HEK293 (cell line): ENCODE data around the gene KIF3B.
A peak's percentile ranks its signal among the peaks of the same experiment; 100 is the strongest.

Source experiments
- GLIS2 ChIP-seq: fragments of 450-650 bp; formaldehyde crosslinking; IDR thresholded peaks from 2 replicates; pipeline ENCODE4 v1.5.1; 2016; ENCODE audit warnings: missing biosample characterization, missing genetic modification characterization
- KLF7 ChIP-seq: fragments of 450-650 bp; formaldehyde crosslinking; IDR thresholded peaks from 2 replicates; pipeline ENCODE4 v1.5.1; 2016; ENCODE audit warnings: missing biosample characterization, missing genetic modification characterization, borderline replicate concordance
- SCRT1 ChIP-seq: fragments of 450-650 bp; formaldehyde crosslinking; IDR thresholded peaks from 2 replicates; pipeline ENCODE4 v1.5.1; 2016; ENCODE audit warnings: missing biosample characterization, missing genetic modification characterization, borderline replicate concordance
- SETDB1 ChIP-seq: IDR thresholded peaks from one replicate; pipeline ENCODE4 v1.6.1; 2017; ENCODE audit warnings: mild to moderate bottlenecking, low read length, moderate library complexity, mixed read lengths; ENCODE audit not compliant: insufficient read length
- TSHZ1 ChIP-seq: fragments of 450-650 bp; formaldehyde crosslinking; IDR thresholded peaks from 2 replicates; pipeline ENCODE4 v1.5.1; 2016; ENCODE audit warnings: missing biosample characterization, missing genetic modification characterization, borderline replicate concordance
- YY2 ChIP-seq: fragments of 450-650 bp; formaldehyde crosslinking; IDR thresholded peaks from 2 replicates; pipeline ENCODE4 v1.5.1; 2016; ENCODE audit warnings: missing biosample characterization, missing genetic modification characterization
- ZBTB1 ChIP-seq: fragments of 450-650 bp; formaldehyde crosslinking; IDR thresholded peaks from 2 replicates; pipeline ENCODE4 v1.5.1; 2016; ENCODE audit warnings: missing biosample characterization, missing genetic modification characterization
- ZBTB44 ChIP-seq: fragments of 450-650 bp; IDR thresholded peaks from 2 replicates; pipeline ENCODE4 v1.5.1; 2018; ENCODE audit warnings: missing biosample characterization, mild to moderate bottlenecking, missing genetic modification characterization
- ZBTB6 ChIP-seq: fragments of 450-650 bp; formaldehyde crosslinking; IDR thresholded peaks from 2 replicates; pipeline ENCODE4 v1.5.1; 2017; ENCODE audit warnings: missing biosample characterization, missing genetic modification characterization
- ZNF24 ChIP-seq: fragments of 450-650 bp; formaldehyde crosslinking; IDR thresholded peaks from 2 replicates; pipeline ENCODE4 v1.5.1; 2016; ENCODE audit warnings: missing biosample characterization, missing genetic modification characterization
- ZNF311 ChIP-seq: fragments of 450-650 bp; formaldehyde crosslinking; IDR thresholded peaks from 2 replicates; pipeline ENCODE4 v1.5.1; 2017; ENCODE audit warnings: missing biosample characterization, missing genetic modification characterization, borderline replicate concordance
- ZNF426 ChIP-seq: fragments of 450-650 bp; formaldehyde crosslinking; IDR thresholded peaks from 2 replicates; pipeline ENCODE4 v1.5.1; 2017; ENCODE audit warnings: missing biosample characterization, missing genetic modification characterization, mild to moderate bottlenecking, inconsistent platforms, moderate library complexity
- ZNF529 ChIP-seq: fragments of 450-650 bp; formaldehyde crosslinking; IDR thresholded peaks from 2 replicates; pipeline ENCODE4 v1.5.1; 2017; ENCODE audit warnings: missing genetic modification characterization, missing biosample characterization; ENCODE audit not compliant: insufficient replicate concordance
- ZNF555 ChIP-seq: fragments of 450-650 bp; formaldehyde crosslinking; conservative IDR thresholded peaks from 2 replicates; pipeline ENCODE4 v1.5.1; 2017; ENCODE audit warnings: missing biosample characterization, mild to moderate bottlenecking, missing genetic modification characterization, inconsistent platforms
- ZNF600 ChIP-seq: fragments of 450-650 bp; formaldehyde crosslinking; IDR thresholded peaks from 2 replicates; pipeline ENCODE4 v1.5.1; 2016; ENCODE audit warnings: missing biosample characterization, missing genetic modification characterization
- ZNF610 ChIP-seq: fragments of 450-650 bp; formaldehyde crosslinking; IDR thresholded peaks from 2 replicates; pipeline ENCODE4 v1.5.1; 2016; ENCODE audit warnings: missing biosample characterization, missing genetic modification characterization, borderline replicate concordance
- ZNF639 ChIP-seq: fragments of 450-650 bp; formaldehyde crosslinking; IDR thresholded peaks from 2 replicates; pipeline ENCODE4 v1.5.1; 2016; ENCODE audit warnings: missing biosample characterization, missing genetic modification characterization
- ZNF658 ChIP-seq: fragments of 450-650 bp; formaldehyde crosslinking; IDR thresholded peaks from 2 replicates; pipeline ENCODE4; 2016; ENCODE audit warnings: missing biosample characterization, missing genetic modification characterization
- ZNF664 ChIP-seq: fragments of 450-650 bp; formaldehyde crosslinking; IDR thresholded peaks from 2 replicates; pipeline ENCODE4 v1.5.1; 2016; ENCODE audit warnings: missing biosample characterization, missing genetic modification characterization
- ZNF670 ChIP-seq: fragments of 450-650 bp; formaldehyde crosslinking; IDR thresholded peaks from 2 replicates; pipeline ENCODE4 v1.5.1; 2016; ENCODE audit warnings: missing biosample characterization, missing genetic modification characterization, low read depth
- ZXDB ChIP-seq: fragments of 450-650 bp; formaldehyde crosslinking; IDR thresholded peaks from 2 replicates; pipeline ENCODE4 v1.5.1; 2016; ENCODE audit warnings: missing biosample characterization, missing genetic modification characterization
- TF ChIP-seq, protein P1 (sequence below): fragments of 450-650 bp; formaldehyde crosslinking; IDR thresholded peaks from 2 replicates; pipeline ENCODE4 v1.5.0; 2017; ENCODE audit warnings: missing biosample characterization, missing genetic modification characterization, borderline replicate concordance

The KIF3B gene

GRCh38 chr20:32277361-32278198, at the start of gene KIF3B (continued):
- TF ChIP-seq ZNF664 (tag by site-specific recombination) (no peak), ZNF670 (no peak), ZNF600 (tag by site-specific recombination) (no peak), ZBTB1 (tag by site-specific recombination) (no peak), TSHZ1 (tag by site-specific recombination) (no peak; the same call in 1 of the 2 replicates), ZNF610 (tag by site-specific recombination) (0 out of 2 replicates have a peak, but pooled peaks have one; percentile 35), ZNF311 (tag by site-specific recombination) (no peak), YY2 (tag by site-specific recombination) (peak; percentile 46; the same call in 1 of the 2 replicates), ZNF529 (tag by site-specific recombination) (no peak), ZNF555 (tag by site-specific recombination) (no peak), ZNF658 (no peak), GLIS2 (peak; percentile 43), ZNF426 (tag by site-specific recombination) (no peak), SETDB1 (no peak), ZBTB44 (peak; percentile 73; the same call in 1 of the 2 replicates), KLF7 (0 out of 2 replicates have a peak, but pooled peaks have one; percentile 61), ZNF639 (tag by site-specific recombination) (peak; percentile 37; the same call in 1 of the 2 replicates), SCRT1 (tag by site-specific recombination) (no peak), ZBTB6 (tag by site-specific recombination) (no peak), ZXDB (tag by site-specific recombination) (peak; percentile 83), ZNF24 (tag by site-specific recombination) (peak; percentile 49)
- TF ChIP-seq, protein P1, sequence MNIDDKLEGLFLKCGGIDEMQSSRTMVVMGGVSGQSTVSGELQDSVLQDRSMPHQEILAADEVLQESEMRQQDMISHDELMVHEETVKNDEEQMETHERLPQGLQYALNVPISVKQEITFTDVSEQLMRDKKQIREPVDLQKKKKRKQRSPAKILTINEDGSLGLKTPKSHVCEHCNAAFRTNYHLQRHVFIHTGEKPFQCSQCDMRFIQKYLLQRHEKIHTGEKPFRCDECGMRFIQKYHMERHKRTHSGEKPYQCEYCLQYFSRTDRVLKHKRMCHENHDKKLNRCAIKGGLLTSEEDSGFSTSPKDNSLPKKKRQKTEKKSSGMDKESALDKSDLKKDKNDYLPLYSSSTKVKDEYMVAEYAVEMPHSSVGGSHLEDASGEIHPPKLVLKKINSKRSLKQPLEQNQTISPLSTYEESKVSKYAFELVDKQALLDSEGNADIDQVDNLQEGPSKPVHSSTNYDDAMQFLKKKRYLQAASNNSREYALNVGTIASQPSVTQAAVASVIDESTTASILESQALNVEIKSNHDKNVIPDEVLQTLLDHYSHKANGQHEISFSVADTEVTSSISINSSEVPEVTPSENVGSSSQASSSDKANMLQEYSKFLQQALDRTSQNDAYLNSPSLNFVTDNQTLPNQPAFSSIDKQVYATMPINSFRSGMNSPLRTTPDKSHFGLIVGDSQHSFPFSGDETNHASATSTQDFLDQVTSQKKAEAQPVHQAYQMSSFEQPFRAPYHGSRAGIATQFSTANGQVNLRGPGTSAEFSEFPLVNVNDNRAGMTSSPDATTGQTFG (tag by site-specific recombination) = no peak
